H1 (cell line): ENCODE data around the gene PLEKHM1. TPM values are rescaled to one million over a fixed set of nuclear protein-coding genes. Genes with fewer than 3 reads are reported as not detected.

Experiments used
- BCL11A ChIP-seq, 2 experiments: IDR thresholded peaks; one replicate each; pipeline ENCODE4 v1.6.1; 2011; ENCODE audit warnings: low read depth in 2 of 2, low read length in 2 of 2, mild to moderate bottlenecking in 2 of 2
- EP300 ChIP-seq, 2 experiments: IDR thresholded peaks; 1 replicate in 1 of 2; 2 replicates in 1 of 2; pipeline ENCODE4 v1.6.1; 2011 to 2012; ENCODE audit warnings: low read depth in 2 of 2, low read length in 2 of 2, mild to moderate bottlenecking in 2 of 2, borderline replicate concordance in 1 of 2, inconsistent platforms in 1 of 2, moderate library complexity in 1 of 2
- EZH2 ChIP-seq: fragments of 200-600 bp; sonication (generic); IDR thresholded peaks from 2 replicates; pipeline ENCODE4 v1.7.1; 2012; ENCODE audit warnings: low read depth, mild to moderate bottlenecking, moderate library complexity, low read length, inconsistent platforms; ENCODE audit not compliant: severe bottlenecking
- GABPA ChIP-seq: IDR thresholded peaks from 2 replicates; pipeline ENCODE4 v1.6.1; 2011; ENCODE audit warnings: mild to moderate bottlenecking, low read length, moderate library complexity, borderline replicate concordance; ENCODE audit not compliant: insufficient read depth
- KDM1A ChIP-seq: fragments of 200-600, 300-600 bp; sonication (generic); IDR thresholded peaks from 2 replicates; pipeline ENCODE4 v1.7.1; 2016; ENCODE audit warnings: mild to moderate bottlenecking, low read length, borderline replicate concordance
- KDM4A ChIP-seq: IDR thresholded peaks from one replicate; pipeline ENCODE4 v1.7.1; 2012; ENCODE audit warnings: low read depth, mild to moderate bottlenecking, moderate library complexity, low read length, inconsistent platforms; ENCODE audit not compliant: severe bottlenecking
- POLR2AphosphoS5 ChIP-seq: IDR thresholded peaks from 2 replicates; pipeline ENCODE4 v1.6.1; 2011; ENCODE audit warnings: low read depth, low read length
- RAD21 ChIP-seq, 2 experiments: IDR thresholded peaks in 1 of 2; conservative IDR thresholded peaks in 1 of 2; 2 replicates each; pipeline ENCODE4 v1.6.1; 2011; ENCODE audit warnings: low read depth in 2 of 2, low read length in 2 of 2, improper control_type of control experiment in 1 of 2, inconsistent platforms in 1 of 2, mild to moderate bottlenecking in 1 of 2, moderate library complexity in 1 of 2
- RNF2 ChIP-seq: fragments of 200-900, 300-1000 bp; sonication (generic); IDR thresholded peaks from 2 replicates; pipeline ENCODE4 v1.7.1; 2016; ENCODE audit warnings: borderline replicate concordance, low read depth, mild to moderate bottlenecking, antibody characterized with exemption, low read length; ENCODE audit not compliant: poor library complexity, severe bottlenecking; ENCODE audit errors: missing control alignments
- SAP30 ChIP-seq: fragments of 300-600 bp; sonication (generic); IDR thresholded peaks from 2 replicates; pipeline ENCODE4 v1.7.1; 2012; ENCODE audit warnings: low read length, moderate library complexity, mild to moderate bottlenecking, inconsistent platforms; ENCODE audit not compliant: insufficient read depth, insufficient replicate concordance
- SIRT6 ChIP-seq: IDR thresholded peaks from one replicate; pipeline ENCODE4 v1.7.1; 2012; ENCODE audit warnings: low read length, inconsistent platforms
- SP1 ChIP-seq: IDR thresholded peaks from 2 replicates; pipeline ENCODE4 v1.6.1; 2011; ENCODE audit warnings: low read depth, low read length
- SP4 ChIP-seq: IDR thresholded peaks from 2 replicates; pipeline ENCODE4 v1.6.1; 2012; ENCODE audit warnings: low read length, inconsistent platforms
- SUZ12 ChIP-seq: fragments of 200-600 bp; sonication (generic); IDR thresholded peaks from 2 replicates; pipeline ENCODE4 v1.6.1; 2012; ENCODE audit warnings: mild to moderate bottlenecking, inconsistent platforms, low read length, moderate library complexity, mixed read lengths
- TAF7 ChIP-seq: optimal IDR thresholded peaks from 2 replicates; pipeline ENCODE3; 2011; ENCODE audit warnings: low read depth, mild to moderate bottlenecking, inconsistent platforms, low read length, moderate library complexity, borderline replicate concordance
- TBP ChIP-seq: IDR thresholded peaks from 2 replicates; pipeline ENCODE4 v1.6.1; 2011; ENCODE audit warnings: low read depth, low read length, improper control_type of control experiment
- polyA plus RNA-seq, 7 experiments: library from polyadenylated mRNA; depleted of rRNA in 3 of 7; stranded (reverse) in 5 of 7; unstranded in 2 of 7; fragments of >200 nt in 5 of 7; fragments of 200-250 nt in 2 of 7; gene quantifications; 1 replicate in 5 of 7; 2 replicates in 1 of 7; 4 replicates in 1 of 7; pipeline versions ENCODE4 v1.2.1 to v1.2.3, GENCODE V29; 2011 to 2013; ENCODE audit warnings: missing spikeins in 2 of 7, mixed read lengths in 2 of 7
- total RNA-seq: library from RNA; stranded (reverse); fragmentation: NEBNext Ultra II Directional; extraction: Animal tissue kit (Norgen Biotek cat#: 25700); gene quantifications from 2 replicates; pipeline ENCODE4 v1.2.1, GENCODE V29; 2021
- TF ChIP-seq, protein P1 (sequence below): IDR thresholded peaks from 2 replicates; pipeline ENCODE4 v1.6.1; 2011; ENCODE audit warnings: low read depth, mild to moderate bottlenecking, low read length; ENCODE audit not compliant: insufficient read depth
- TF ChIP-seq, protein P2 (sequence below): IDR thresholded peaks from 2 replicates; pipeline ENCODE4 v1.6.1; 2012; ENCODE audit warnings: inconsistent platforms
- TF ChIP-seq, protein P3 (sequence below), 3 experiments: IDR thresholded peaks; 1 replicate in 2 of 3; 2 replicates in 1 of 3; pipeline versions ENCODE4 v1.5.1 to v1.6.1; 2011; ENCODE audit warnings: low read length in 3 of 3, mild to moderate bottlenecking in 3 of 3, inconsistent platforms in 2 of 3, low read depth in 1 of 3, moderate library complexity in 1 of 3; ENCODE audit not compliant: insufficient read depth in 1 of 3; ENCODE audit errors: control extremely low read depth in 1 of 3

PLEKHM1 gene
- total and polyA plus RNA-seq, 2 of the 8 experiments (the other 6 are each of a cell fraction or from before 2014, with no cell fraction given): 7.6 to 17.9 TPM

DNA sequence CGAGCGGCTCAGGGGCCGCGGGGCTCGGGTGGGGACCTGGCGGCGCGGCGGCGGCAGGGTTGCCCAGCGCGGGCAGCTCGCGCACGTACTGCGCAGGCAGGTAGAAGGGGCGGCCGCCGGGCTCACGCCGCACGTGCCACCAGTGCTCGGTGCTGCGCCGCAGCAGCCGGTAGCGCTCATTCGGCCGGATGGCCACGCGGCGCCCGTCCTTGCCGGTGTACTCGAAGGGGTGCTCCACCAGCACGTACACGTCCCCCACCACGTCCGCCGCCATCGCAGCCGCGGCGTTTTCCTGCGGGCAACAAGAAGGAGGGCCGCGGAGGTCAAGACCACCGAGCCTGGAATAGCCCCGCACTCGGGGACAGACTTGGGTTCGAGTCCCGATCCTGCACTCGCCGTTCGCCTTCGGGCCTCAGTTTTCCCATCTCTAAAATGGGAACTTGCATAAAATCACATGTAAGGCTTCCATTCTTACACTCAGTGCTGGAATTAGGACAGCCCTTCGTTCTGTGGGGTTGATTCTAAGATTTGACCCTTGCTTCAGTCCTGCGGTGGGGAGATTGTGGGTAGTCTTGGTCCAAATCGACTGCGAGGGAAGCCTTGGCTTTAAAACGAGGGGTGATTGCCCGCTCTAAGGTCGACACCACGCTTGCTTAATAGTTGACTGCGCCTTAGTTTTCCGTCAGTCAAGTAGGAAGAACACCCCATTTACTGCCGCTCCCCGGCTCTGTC lies 60.3 kb downstream of the PLEKHM1 start (continued):
- TF ChIP-seq, protein P1, sequence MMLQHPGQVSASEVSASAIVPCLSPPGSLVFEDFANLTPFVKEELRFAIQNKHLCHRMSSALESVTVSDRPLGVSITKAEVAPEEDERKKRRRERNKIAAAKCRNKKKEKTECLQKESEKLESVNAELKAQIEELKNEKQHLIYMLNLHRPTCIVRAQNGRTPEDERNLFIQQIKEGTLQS: no peak
- TF ChIP-seq SIRT6 (no peak), KDM1A (peak; percentile 99), TAF7 (no peak), SAP30 (no peak), TBP (no peak), POLR2AphosphoS5 (no peak), GABPA (no peak), SUZ12 (peak; percentile 65), SP1 (no peak), BCL11A (IDR thresholded peaks at IDR 0.05; ENCODE audit: low read depth in 2 of 2, low read length in 2 of 2) (no peak), RAD21 (IDR thresholded peaks at IDR 0.05 in 1 of 2, conservative IDR thresholded peaks at IDR 0.05 in 1 of 2; ENCODE audit: low read depth in 2 of 2, low read length in 2 of 2) (no peak), EZH2 (peak; percentile 26), SP4 (no peak), KDM4A (peak; percentile 56), RNF2 (no peak), EP300 (IDR thresholded peaks at IDR 0.05; ENCODE audit: borderline replicate concordance in 1 of 2, low read depth in 2 of 2, low read length in 2 of 2) (no peak)
- TF ChIP-seq, protein P2, sequence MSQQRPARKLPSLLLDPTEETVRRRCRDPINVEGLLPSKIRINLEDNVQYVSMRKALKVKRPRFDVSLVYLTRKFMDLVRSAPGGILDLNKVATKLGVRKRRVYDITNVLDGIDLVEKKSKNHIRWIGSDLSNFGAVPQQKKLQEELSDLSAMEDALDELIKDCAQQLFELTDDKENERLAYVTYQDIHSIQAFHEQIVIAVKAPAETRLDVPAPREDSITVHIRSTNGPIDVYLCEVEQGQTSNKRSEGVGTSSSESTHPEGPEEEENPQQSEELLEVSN: peak; percentile 71
- TF ChIP-seq, protein P3, sequence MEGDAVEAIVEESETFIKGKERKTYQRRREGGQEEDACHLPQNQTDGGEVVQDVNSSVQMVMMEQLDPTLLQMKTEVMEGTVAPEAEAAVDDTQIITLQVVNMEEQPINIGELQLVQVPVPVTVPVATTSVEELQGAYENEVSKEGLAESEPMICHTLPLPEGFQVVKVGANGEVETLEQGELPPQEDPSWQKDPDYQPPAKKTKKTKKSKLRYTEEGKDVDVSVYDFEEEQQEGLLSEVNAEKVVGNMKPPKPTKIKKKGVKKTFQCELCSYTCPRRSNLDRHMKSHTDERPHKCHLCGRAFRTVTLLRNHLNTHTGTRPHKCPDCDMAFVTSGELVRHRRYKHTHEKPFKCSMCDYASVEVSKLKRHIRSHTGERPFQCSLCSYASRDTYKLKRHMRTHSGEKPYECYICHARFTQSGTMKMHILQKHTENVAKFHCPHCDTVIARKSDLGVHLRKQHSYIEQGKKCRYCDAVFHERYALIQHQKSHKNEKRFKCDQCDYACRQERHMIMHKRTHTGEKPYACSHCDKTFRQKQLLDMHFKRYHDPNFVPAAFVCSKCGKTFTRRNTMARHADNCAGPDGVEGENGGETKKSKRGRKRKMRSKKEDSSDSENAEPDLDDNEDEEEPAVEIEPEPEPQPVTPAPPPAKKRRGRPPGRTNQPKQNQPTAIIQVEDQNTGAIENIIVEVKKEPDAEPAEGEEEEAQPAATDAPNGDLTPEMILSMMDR (IDR thresholded peaks at IDR 0.05; ENCODE audit: control extremely low read depth in 1 of 3, insufficient read depth in 1 of 3, low read depth in 1 of 3, low read length in 3 of 3): no peak
